ENCODE measurements around the gene SGCA.

The SGCA gene

GRCh38 chr17:50166518-50167181 is 845 bp downstream of the SGCA start:
- no peak overlapping the region for H3K4me3 Mint-ChIP-seq
- H3K27ac Mint-ChIP-seq: peak overlapping the region; percentile 75
- H3K27me3 Mint-ChIP-seq: no peaks in the 10 kb centered on the region
- no peaks in the 10 kb centered on the region for H3K9me3 Mint-ChIP-seq
- H3K36me3 Mint-ChIP-seq: no peaks in the 10 kb centered on the region
- no peak for ATAC-seq
- peaks cover 72% of the 10 kb centered on the region for H3K4me1 Mint-ChIP-seq

- Mint-ChIP-seq H3K9me3 (no peaks in the 10 kb centered on the region), H3K4me3 (no peak overlapping the region), H3K27ac (peak overlapping the region; percentile 75), H3K36me3 (no peaks in the 10 kb centered on the region), H3K4me1 (peaks cover 65% of the 10 kb centered on the region), H3K27me3 (no peaks in the 10 kb centered on the region)
- ATAC-seq: no peak
Observed at GRCh38 chr17:50167371-50167770, 1.6 kb downstream of the SGCA start.

- peak overlapping the region; percentile 70 for H3K27ac Mint-ChIP-seq
- no peaks in the 10 kb centered on the region for H3K9me3 Mint-ChIP-seq
Observed at GRCh38 chr17:50168319-50168718, 2.5 kb downstream of the SGCA start.

GRCh38 chr17:50169121-50169764 is 3.4 kb downstream of the SGCA start:
- Mint-ChIP-seq H3K36me3 (no peaks in the 10 kb centered on the region), H3K9me3 (no peaks in the 10 kb centered on the region), H3K27ac (peak overlapping the region; percentile 70), H3K4me1 (peaks cover 47% of the 10 kb centered on the region), H3K4me3 (peak overlapping the region; percentile 71), H3K27me3 (no peaks in the 10 kb centered on the region)
- peak; percentile 77 for ATAC-seq

More at GRCh38 chr17:50168319-50168718, 2.5 kb downstream of the SGCA start:
- Mint-ChIP-seq H3K27me3 (no peaks in the 10 kb centered on the region), H3K4me1 (peaks cover 56% of the 10 kb centered on the region), H3K36me3 (no peaks in the 10 kb centered on the region), H3K4me3 (no peak overlapping the region)
- ATAC-seq: no peak

- H3K4me1 Mint-ChIP-seq: peaks cover 44% of the 10 kb centered on the region
- no peaks in the 10 kb centered on the region for H3K9me3 Mint-ChIP-seq
- ATAC-seq: no peak
- H3K27me3 Mint-ChIP-seq: no peaks in the 10 kb centered on the region
- no peaks in the 10 kb centered on the region for H3K36me3 Mint-ChIP-seq
- no peak overlapping the region for H3K27ac Mint-ChIP-seq
- no peak overlapping the region for H3K4me3 Mint-ChIP-seq
Observed at GRCh38 chr17:50169881-50170459, 4.2 kb downstream of the SGCA start.

GRCh38 chr17:50170662-50171370 is 5.0 kb downstream of the SGCA start:
- H3K4me1 Mint-ChIP-seq: peaks cover 44% of the 10 kb centered on the region
- no peak overlapping the region for H3K4me3 Mint-ChIP-seq
- H3K9me3 Mint-ChIP-seq: no peaks in the 10 kb centered on the region
- no peaks in the 10 kb centered on the region for H3K27me3 Mint-ChIP-seq
- H3K36me3 Mint-ChIP-seq: no peaks in the 10 kb centered on the region
- peak overlapping the region; percentile 16 for H3K27ac Mint-ChIP-seq
- peak; percentile 68 for ATAC-seq

GRCh38 chr17:50171371-50172071 is 5.7 kb downstream of the SGCA start:
- peak overlapping the region; percentile 16 for H3K27ac Mint-ChIP-seq
- H3K9me3 Mint-ChIP-seq: no peaks in the 10 kb centered on the region
- no peak for ATAC-seq
- H3K4me1 Mint-ChIP-seq: peaks cover 44% of the 10 kb centered on the region
- no peaks in the 10 kb centered on the region for H3K27me3 Mint-ChIP-seq
- H3K4me3 Mint-ChIP-seq: no peak overlapping the region
- no peaks in the 10 kb centered on the region for H3K36me3 Mint-ChIP-seq

- ATAC-seq: no peak
- no peaks in the 10 kb centered on the region for H3K27me3 Mint-ChIP-seq
- peaks cover 38% of the 10 kb centered on the region for H3K4me1 Mint-ChIP-seq
- H3K9me3 Mint-ChIP-seq: no peaks in the 10 kb centered on the region
- H3K36me3 Mint-ChIP-seq: no peaks in the 10 kb centered on the region
- H3K4me3 Mint-ChIP-seq: no peak overlapping the region
- no peak overlapping the region for H3K27ac Mint-ChIP-seq
Observed at GRCh38 chr17:50172130-50172529, 6.3 kb downstream of the SGCA start.

GRCh38 chr17:50172936-50173334 is 7.1 kb downstream of the SGCA start:
- Mint-ChIP-seq H3K27ac (no peak overlapping the region), H3K27me3 (no peaks in the 10 kb centered on the region), H3K9me3 (no peaks in the 10 kb centered on the region), H3K4me3 (no peak overlapping the region), H3K36me3 (no peaks in the 10 kb centered on the region), H3K4me1 (peaks cover 32% of the 10 kb centered on the region)
- ATAC-seq: no peak

- H3K4me1 Mint-ChIP-seq: peaks cover 32% of the 10 kb centered on the region
- H3K4me3 Mint-ChIP-seq: no peak overlapping the region
- ATAC-seq: no peak
- H3K9me3 Mint-ChIP-seq: no peaks in the 10 kb centered on the region
- no peak overlapping the region for H3K27ac Mint-ChIP-seq
- H3K36me3 Mint-ChIP-seq: no peaks in the 10 kb centered on the region
- H3K27me3 Mint-ChIP-seq: no peaks in the 10 kb centered on the region
Observed at GRCh38 chr17:50173335-50173941, 7.6 kb downstream of the SGCA start.

GRCh38 chr17:50174444-50174843 is 8.6 kb downstream of the SGCA start:
- Mint-ChIP-seq H3K36me3 (no peaks in the 10 kb centered on the region), H3K4me1 (peaks cover 25% of the 10 kb centered on the region), H3K4me3 (no peak overlapping the region), H3K9me3 (no peaks in the 10 kb centered on the region), H3K27ac (no peak overlapping the region), H3K27me3 (no peaks in the 10 kb centered on the region)
- no peak for ATAC-seq

GRCh38 chr17:50175035-50175807 is 9.4 kb downstream of the SGCA start:
- H3K4me1 Mint-ChIP-seq: peaks cover 23% of the 10 kb centered on the region
- H3K4me3 Mint-ChIP-seq: no peak overlapping the region
- no peak overlapping the region for H3K27ac Mint-ChIP-seq
- no peak for ATAC-seq
- no peaks in the 10 kb centered on the region for H3K36me3 Mint-ChIP-seq
- no peaks in the 10 kb centered on the region for H3K27me3 Mint-ChIP-seq
- no peaks in the 10 kb centered on the region for H3K9me3 Mint-ChIP-seq

- Mint-ChIP-seq H3K4me3 (no peak overlapping the region), H3K36me3 (no peaks in the 10 kb centered on the region), H3K27ac (no peak overlapping the region), H3K27me3 (no peaks in the 10 kb centered on the region), H3K9me3 (no peaks in the 10 kb centered on the region), H3K4me1 (peaks cover 11% of the 10 kb centered on the region)
- no peak for ATAC-seq
Observed at GRCh38 chr17:50176559-50177357, 11.0 kb downstream of the SGCA start.

Measured in stimulated activated memory B cell treated with anti-CD40 and anti-IgM and Interleukin-4, amounts not matched to agents 10 μg/mL and 1 μg/mL and 100 μg/mL, for 72 hours (primary cell).